Aorta (tissue), 5 donors: Measurements from ENCODE around the gene GRK4. TPM values are rescaled to one million over a fixed set of nuclear protein-coding genes. Genes with fewer than 3 reads are reported as not detected.

ENCODE experiments used
- ATAC-seq: fragments of 200-7000 bp; cut with Tn5 transposase; one replicate; pipeline ENCODE4 v1.9.1; 2022; ENCODE audit warnings: moderate library complexity; ENCODE audit not compliant: low FRiP score
- DNase-seq, 2 donors: peaks; one replicate each; pipeline ENCODE4 v3.0.0-alpha.2; 2020
- H3K27ac ChIP-seq, 2 donors: one replicate each; pipeline ENCODE4 v1.5.1; 2013; ENCODE audit warnings: low read length in 2 of 2, mild to moderate bottlenecking in 2 of 2, moderate library complexity in 2 of 2, control low read depth in 1 of 2, inconsistent platforms in 1 of 2, low read depth in 1 of 2
- H3K27me3 ChIP-seq, 2 donors: one replicate each; pipeline ENCODE4 v1.6.1; 2013; ENCODE audit warnings: control low read depth in 1 of 2, low read length in 1 of 2, mild to moderate bottlenecking in 1 of 2, moderate library complexity in 1 of 2; ENCODE audit not compliant: insufficient read depth in 2 of 2, control insufficient read depth in 1 of 2
- H3K36me3 ChIP-seq, 2 donors: one replicate each; pipeline ENCODE4 v1.6.1; 2013; ENCODE audit warnings: control low read depth in 1 of 2, low read length in 1 of 2, mild to moderate bottlenecking in 1 of 2; ENCODE audit not compliant: insufficient read depth in 2 of 2, control insufficient read depth in 1 of 2
- H3K4me1 ChIP-seq, 2 donors: one replicate each; pipeline ENCODE4 v1.6.1; 2013; ENCODE audit warnings: low read length in 2 of 2, control low read depth in 1 of 2, mild to moderate bottlenecking in 1 of 2, moderate library complexity in 1 of 2; ENCODE audit not compliant: insufficient read depth in 2 of 2, control insufficient read depth in 1 of 2
- H3K4me3 ChIP-seq, 2 donors: one replicate each; pipeline ENCODE4 v1.5.1; 2013; ENCODE audit warnings: low read length in 2 of 2, control low read depth in 1 of 2, mild to moderate bottlenecking in 1 of 2
- H3K9me3 ChIP-seq: one replicate; pipeline ENCODE4 v1.6.1; 2013; ENCODE audit warnings: mild to moderate bottlenecking, low read length; ENCODE audit not compliant: control insufficient read depth
- WGBS, 2 donors: extraction: QIAGEN DNeasy Blood & Tissue Kit; methylation state at CpG; one replicate each; pipeline ENCODE4 v1.1.7; 2013; 5-methylcytosine and 5-hydroxymethylcytosine counted together
- intact Hi-C, 2 donors: fragments of 100-400 bp; cut with DNase I; formaldehyde crosslinking; loops; one replicate each; pipeline versions ENCODE4 v1.14.2 to v1.15.0; 2022
- polyA plus RNA-seq, 2 donors: library from polyadenylated mRNA; stranded (reverse); fragments of 200-250 nt; gene quantifications; one replicate each; pipeline ENCODE4 v1.2.3, GENCODE V29; 2013
- total RNA-seq, 2 donors: library from RNA; stranded (reverse); fragmentation: NEBNext Ultra II Directional; extraction: Animal tissue kit (Norgen Biotek cat#: 25700); gene quantifications; one replicate each; pipeline ENCODE4 v1.2.1, GENCODE V29; 2021
- donor health status: healthy with polysubstance abuse.
- donor health status: Bipolar disorder and iron deficiency.
- donor health status: DM: no; HTN: no; CAD: no.
- donor health status: DM: no; HTN: no; CAD: no.
- donor health status: DM: yes; HTN: yes; CAD: no.

The GRK4 gene
- total and polyA plus RNA-seq, 4 donors, result 3.6 to 10.8 (median 7.2) TPM

DNA sequence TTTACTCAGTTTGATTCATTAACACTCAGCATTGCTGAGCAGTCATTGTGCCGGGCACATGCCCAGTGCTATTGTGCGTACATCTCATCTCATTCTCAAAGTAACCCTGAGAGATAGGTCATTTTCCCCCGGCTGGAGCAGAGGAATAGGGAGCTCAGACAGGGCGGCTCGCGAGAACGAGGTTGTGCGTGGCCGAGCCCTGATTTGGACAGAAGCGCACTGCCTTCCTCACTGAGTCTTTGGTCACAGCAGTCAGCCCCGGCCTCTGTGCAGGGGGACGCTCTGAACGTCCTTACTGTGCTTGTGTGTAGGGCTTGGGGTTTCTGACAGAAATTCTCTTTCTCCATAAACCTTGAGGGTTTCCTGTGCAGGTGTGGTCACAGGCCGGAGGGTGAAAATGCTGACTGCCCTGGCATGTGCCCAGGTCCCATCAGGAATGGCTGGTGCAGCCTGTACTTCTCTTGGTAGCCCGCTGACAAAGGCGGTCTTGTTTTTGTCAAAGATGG is 39.6 kb upstream of the GRK4 start:
- no peak for ATAC-seq
- WGBS, 2 donors, result 90 to 93% methylated on average over 16 of the region's 16 CpGs
- Histone ChIP-seq H3K4me3 (no peak overlapping the region), H3K27ac (no peak overlapping the region), H3K4me1 (no peaks in the 10 kb centered on the region), H3K27me3 (no peaks in the 10 kb centered on the region), H3K36me3 (peaks cover 0 to 1% of the 10 kb centered on the region in 2 donors), H3K9me3 (no peaks in the 10 kb centered on the region)
- intact Hi-C loops, result no loop called here
- peak; percentile 29 to 54 for DNase-seq

DNA sequence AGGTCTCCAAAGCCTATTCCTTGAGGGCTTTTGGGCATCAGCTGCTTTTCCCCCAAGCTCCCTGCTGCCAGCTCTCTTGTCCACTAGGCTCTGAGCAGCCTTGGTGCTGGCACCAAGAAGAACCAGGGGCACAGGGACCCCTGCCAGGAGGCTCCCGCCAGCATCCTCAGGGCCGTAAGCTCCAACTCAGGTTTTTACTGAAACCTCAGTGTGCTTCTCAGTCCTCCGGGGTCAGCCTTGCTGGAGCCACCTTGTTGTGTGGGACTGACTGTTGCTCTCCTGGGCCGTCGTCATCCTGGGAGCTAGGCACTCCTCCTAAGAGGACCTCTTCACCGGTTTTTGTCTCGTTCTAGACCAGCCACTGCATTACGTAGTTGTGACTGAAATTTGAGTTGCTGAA is 39.1 kb upstream of the GRK4 start:
- peaks cover 0 to 1% of the 10 kb centered on the region in 2 donors for H3K36me3 ChIP-seq
- peak; percentile 21 to 50 for DNase-seq
- no peak for ATAC-seq
- intact Hi-C loops, result no loop called here
- no peak overlapping the region for H3K4me3 ChIP-seq
- WGBS, 2 donors, result 77 to 84% methylated on average over 8 of the region's 8 CpGs
- no peaks in the 10 kb centered on the region for H3K27me3 ChIP-seq
- no peaks in the 10 kb centered on the region for H3K4me1 ChIP-seq
- no peaks in the 10 kb centered on the region for H3K9me3 ChIP-seq
- H3K27ac ChIP-seq, result no peak overlapping the region

DNA sequence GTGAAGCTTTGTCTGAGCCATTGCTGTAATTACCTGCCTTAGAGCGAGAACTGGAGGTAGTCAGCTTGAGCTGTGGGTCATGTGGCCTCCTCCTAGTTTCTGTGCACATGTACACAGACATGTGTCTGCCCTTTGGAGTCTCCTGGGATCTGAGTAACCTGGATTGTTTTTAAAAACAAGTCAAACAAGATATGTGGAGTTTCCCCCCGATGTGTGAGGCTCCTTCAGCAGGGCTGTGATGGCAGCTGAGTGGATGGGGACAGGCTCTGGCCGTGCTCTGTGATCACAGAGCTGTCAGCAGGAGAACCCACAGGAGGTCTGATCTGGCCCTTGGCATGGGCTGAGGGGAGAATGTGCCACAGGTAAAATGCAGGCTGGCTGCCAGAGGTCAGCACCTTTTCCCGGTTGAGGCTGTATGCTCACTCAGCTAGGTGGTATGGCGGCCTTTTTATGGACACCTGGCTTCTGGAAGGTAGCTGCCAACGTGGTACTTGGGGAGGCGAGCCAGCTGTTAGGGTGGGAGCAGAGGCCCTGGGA is 38.5 kb upstream of the GRK4 start:
- ATAC-seq, result no peak
- H3K27me3 ChIP-seq, result no peaks in the 10 kb centered on the region
- peaks cover 0 to 1% of the 10 kb centered on the region in 2 donors for H3K36me3 ChIP-seq
- DNase-seq, result peak; percentile 17 to 51
- WGBS, 2 donors, result 79 to 82% methylated on average over 7 of the region's 7 CpGs
- H3K4me1 ChIP-seq, result no peaks in the 10 kb centered on the region
- intact Hi-C loops, result no loop called here
- no peak overlapping the region for H3K27ac ChIP-seq
- no peak overlapping the region for H3K4me3 ChIP-seq
- no peaks in the 10 kb centered on the region for H3K9me3 ChIP-seq

DNA sequence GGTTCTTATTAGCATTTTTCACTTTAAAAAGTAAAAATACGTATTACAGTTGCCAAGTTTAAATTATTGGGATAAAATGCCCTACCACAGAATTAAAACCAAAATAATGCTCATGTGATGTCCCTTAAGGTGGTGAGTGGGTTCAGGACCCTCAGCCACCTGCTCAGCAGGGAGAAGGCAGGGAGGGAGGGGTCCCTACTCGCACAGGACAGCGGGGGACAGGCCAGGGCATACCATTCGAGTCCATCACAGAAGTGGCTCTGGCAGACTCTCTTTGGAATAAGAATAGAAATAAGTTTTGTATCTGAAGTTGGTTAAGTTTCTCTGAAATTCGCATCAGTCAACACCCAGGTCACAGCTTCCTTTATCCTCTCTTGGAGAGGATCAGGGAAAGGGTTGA is 37.9 kb upstream of the GRK4 start:
- no peak overlapping the region for H3K27ac ChIP-seq
- peaks cover 0 to 1% of the 10 kb centered on the region in 2 donors for H3K36me3 ChIP-seq
- H3K27me3 ChIP-seq, result no peaks in the 10 kb centered on the region
- WGBS, 2 donors, result 86 to 89% methylated on average over 5 of the region's 5 CpGs
- ATAC-seq (no peak), DNase-seq (peak; percentile 32 to 40)
- intact Hi-C loops, result no loop called here
- no peaks in the 10 kb centered on the region for H3K9me3 ChIP-seq
- H3K4me1 ChIP-seq, result no peaks in the 10 kb centered on the region
- no peak overlapping the region for H3K4me3 ChIP-seq

DNA sequence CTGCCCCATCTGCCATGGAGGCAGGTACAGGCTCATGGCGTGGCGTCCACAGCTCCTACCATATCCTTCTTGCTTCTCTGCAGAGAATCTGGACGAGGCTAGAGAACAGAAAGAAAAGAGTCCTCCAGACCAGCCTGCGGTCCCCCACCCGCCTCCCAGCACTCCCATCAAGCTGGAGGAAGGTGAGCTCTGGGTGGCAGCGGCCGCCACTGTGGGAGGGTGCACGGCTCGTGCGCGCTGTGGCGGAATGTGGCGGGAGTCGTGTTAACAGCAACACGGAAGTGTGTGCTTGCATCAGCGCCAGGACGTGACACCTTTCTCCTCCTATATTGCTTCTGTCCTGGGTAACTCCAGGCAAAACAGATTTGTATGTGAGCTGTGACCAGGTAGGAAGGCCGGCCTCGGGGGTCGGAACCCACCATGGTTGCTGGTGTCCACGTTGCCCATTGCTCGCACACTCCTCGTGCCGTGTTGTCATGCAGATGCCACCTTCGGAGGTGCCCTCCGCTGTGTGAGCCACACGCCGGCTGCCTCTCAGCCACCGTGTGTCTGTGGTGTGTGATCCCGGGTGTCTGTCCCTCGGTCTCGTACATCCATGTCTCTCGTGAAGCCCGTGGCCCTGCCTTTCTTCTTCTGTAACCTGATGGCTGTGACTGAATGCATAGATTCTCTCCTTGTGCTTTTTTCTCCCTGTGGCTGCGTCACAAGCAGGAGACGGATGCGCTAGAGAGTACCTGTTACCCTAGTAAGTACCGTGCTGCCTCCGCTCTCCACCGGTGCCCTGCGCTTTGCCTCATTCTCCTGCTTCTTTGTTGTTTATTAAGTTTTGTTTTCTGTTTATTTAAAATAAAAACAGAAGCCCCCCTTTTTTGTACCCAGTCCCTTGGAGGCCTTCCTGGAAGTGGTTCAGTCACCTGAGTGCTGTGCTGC is 37.2 kb upstream of the GRK4 start:
- intact Hi-C loops, result no loop called here
- 90 to 93% methylated on average over 41 of the region's 41 CpGs for WGBS, 2 donors
- H3K9me3 ChIP-seq, result no peaks in the 10 kb centered on the region
- H3K4me3 ChIP-seq, result no peak overlapping the region
- H3K27me3 ChIP-seq, result no peaks in the 10 kb centered on the region
- peak; percentile 32 to 69 for DNase-seq
- no peak overlapping the region for H3K27ac ChIP-seq
- H3K36me3 ChIP-seq, result peaks cover 0 to 1% of the 10 kb centered on the region in 2 donors
- no peaks in the 10 kb centered on the region for H3K4me1 ChIP-seq
- ATAC-seq, result no peak

DNA sequence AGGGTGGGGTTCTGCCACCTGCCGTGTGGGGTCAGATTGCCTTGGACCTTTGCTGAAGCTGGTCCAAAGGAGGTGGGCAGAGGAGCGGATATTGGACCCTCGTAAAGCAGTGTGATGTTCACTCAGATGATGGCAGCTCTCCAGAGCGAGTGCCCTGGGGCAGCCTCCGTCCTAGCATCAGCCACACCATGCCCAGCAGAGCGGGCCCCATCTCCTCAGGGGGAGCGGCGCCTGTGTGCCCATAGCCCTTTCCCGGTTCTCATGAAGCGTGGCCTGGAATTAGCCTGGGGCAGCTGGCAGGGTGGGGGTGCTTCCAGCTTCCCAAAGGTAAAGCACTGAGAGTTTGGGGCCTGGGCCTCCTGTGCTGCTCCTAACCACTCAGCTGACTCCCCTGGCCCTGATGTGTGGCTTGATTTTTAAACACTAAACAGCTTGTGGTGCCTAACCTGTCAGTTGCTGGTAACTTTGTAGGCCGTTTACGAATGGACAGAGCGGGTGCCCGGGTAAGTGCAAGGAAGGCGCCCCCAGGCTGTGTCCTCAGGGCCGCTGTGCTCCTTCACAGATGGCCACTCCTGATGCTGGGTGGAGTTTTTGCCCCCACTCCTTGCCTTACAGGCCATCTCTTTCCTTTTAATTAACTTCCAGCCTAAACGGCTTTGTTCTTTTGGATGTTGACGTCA is 36.2 kb upstream of the GRK4 start:
- Histone ChIP-seq H3K4me1 (no peaks in the 10 kb centered on the region), H3K27me3 (no peaks in the 10 kb centered on the region), H3K4me3 (no peak overlapping the region), H3K9me3 (no peaks in the 10 kb centered on the region), H3K27ac (no peak overlapping the region), H3K36me3 (peaks cover 0 to 1% of the 10 kb centered on the region in 2 donors)
- intact Hi-C loops, result no loop called here
- DNase-seq, result peak; percentile 36 to 63
- 93% methylated on average over 18 of the region's 18 CpGs for WGBS, 2 donors
- no peak for ATAC-seq

DNA sequence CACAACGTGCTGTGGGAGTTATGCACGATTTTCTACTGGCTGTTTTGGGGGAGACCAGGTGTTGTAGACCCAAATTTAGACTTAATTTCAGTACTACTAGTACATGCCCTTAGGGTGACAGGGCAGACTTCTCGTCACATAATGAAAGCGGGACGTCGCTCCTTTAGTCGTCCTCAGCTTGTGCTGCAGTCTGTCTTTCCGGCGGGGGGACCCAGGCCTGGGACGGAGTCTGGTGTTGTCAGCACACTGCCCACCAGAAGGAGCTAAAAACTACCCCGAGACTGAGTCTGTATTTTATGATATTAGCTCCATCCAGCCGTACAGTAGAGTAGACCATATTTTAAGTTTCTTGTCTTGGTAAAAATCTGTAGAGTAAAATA is 35.7 kb upstream of the GRK4 start:
- DNase-seq, result peak; percentile 30 to 32
- no peak overlapping the region for H3K4me3 ChIP-seq
- intact Hi-C loops, result no loop called here
- H3K27me3 ChIP-seq, result no peaks in the 10 kb centered on the region
- ATAC-seq, result no peak
- WGBS, 2 donors, result 92% methylated on average over 12 of the region's 12 CpGs
- H3K27ac ChIP-seq, result no peak overlapping the region
- peaks cover 0 to 1% of the 10 kb centered on the region in 2 donors for H3K36me3 ChIP-seq
- no peaks in the 10 kb centered on the region for H3K9me3 ChIP-seq
- no peaks in the 10 kb centered on the region for H3K4me1 ChIP-seq

DNA sequence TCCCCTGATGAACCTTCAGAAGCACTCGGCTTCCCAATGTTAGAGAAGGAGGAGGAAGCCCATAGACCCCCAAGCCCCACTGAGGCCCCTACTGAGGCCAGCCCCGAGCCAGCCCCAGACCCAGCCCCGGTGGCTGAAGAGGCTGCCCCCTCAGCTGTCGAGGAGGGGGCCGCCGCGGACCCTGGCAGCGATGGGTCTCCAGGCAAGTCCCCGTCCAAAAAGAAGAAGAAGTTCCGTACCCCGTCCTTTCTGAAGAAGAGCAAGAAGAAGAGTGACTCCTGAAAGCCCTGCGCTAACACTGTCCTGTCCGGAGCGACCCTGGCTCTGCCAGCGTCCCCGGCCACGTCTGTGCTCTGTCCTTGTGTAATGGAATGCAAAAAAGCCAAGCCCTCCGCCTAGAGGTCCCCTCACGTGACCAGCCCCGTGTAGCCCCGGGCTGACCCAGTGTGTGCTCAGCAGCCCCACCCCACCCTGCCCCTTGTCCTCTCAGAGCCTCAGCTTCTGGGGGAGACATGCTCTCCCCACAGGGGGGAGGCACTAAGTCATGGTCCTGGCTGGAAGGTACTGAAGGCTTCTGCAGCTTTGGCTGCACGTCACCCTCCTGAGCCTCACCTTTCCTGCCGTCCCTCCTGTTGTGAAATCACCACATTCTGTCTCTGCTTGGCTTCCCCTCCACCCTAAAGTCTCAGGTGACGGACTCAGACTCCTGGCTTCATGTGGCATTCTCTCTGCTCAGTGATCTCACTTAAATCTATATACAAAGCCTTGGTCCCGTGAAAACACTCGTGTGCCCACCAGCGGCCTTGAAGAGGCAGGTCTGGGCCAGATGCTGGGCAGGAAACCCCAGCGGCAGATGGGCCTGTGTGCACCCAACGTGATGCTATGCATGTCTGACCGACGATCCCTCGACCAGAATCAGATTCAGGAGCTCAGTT is 34.9 kb upstream of the GRK4 start:
- Histone ChIP-seq H3K4me1 (no peaks in the 10 kb centered on the region), H3K4me3 (no peak overlapping the region), H3K27me3 (no peaks in the 10 kb centered on the region), H3K9me3 (no peaks in the 10 kb centered on the region), H3K27ac (no peak overlapping the region), H3K36me3 (peaks cover 0 to under 1% of the 10 kb centered on the region in 2 donors)
- DNase-seq (peak; percentile 38 to 67), ATAC-seq (no peak)
- 83 to 87% methylated on average over 27 to 32 of the region's 32 CpGs for WGBS, 2 donors
- intact Hi-C loops, result no loop called here
